GM12873 (cell line): Measurements from ENCODE around the gene WIPI1.

ENCODE experiments used
- CTCF ChIP-seq: IDR thresholded peaks from 2 replicates; pipeline ENCODE4 v1.5.1; 2012; ENCODE audit warnings: low read depth, mild to moderate bottlenecking, moderate library complexity, low read length, control low read depth; ENCODE audit not compliant: insufficient read depth; ENCODE audit errors: missing control alignments

Gene WIPI1

GRCh38 chr17:68428498-68429172 lies 28.7 kb downstream of the WIPI1 start:
- no peak for TF ChIP-seq CTCF

DNA sequence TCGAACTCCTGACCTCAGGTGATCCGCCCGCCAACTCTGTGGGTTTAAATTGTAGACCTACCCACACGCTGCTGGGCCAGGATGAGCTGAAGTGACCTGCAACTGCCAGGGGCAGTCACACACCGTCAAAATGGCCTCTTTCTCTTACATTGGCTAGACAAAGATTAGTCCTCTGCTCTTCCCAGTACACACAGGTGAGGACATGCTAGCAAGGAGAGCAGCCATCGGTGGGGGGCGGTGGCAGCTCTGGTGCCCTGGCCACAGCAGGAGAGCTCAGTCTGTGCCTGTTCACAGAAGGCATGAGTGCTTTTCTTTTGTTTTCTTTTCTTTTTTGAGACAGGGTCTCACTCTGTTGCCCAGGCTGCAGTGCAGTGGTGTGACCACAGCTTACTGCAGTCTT lies 29.7 kb downstream of the WIPI1 start:
- no peak for TF ChIP-seq CTCF

DNA sequence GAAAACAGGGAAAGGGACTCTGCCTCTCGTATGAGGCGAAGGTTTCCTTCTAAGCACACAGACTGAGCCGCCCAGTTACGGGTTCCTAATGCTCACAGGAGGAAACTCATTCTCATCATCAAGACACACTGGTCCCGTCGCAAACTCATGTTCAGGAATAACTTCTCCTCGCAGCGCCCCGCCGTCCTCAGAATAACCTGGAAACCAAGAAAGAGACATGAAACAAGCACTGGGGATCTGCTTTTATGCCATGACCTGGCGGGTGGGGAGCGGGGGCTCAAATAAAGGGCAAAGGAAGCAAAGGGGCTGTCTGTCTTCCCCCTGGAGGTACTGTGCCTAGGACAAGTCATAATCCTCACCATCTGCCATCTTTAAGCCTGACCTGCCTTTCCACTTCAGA lies 31.3 kb downstream of the WIPI1 start:
- TF ChIP-seq CTCF: no peak

DNA sequence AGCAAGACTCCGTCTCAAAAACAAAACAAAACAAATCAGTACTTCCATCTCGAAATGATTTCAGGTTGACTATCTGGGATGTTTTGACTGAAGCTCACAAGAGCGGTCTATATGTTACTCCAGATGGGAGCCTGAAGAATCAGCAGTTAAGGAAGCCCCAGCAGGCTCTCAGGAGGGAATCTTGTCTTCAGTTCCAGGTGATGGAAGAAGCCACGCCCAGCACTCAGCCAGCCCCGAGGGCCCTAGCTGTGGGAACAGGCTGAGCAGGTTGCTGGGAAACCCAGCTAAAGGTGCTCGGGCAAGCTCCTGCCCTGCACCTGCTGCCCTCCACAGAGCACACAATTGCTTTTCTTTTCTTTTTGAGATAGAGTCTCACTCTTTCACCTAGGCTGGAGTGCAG lies 32.4 kb downstream of the WIPI1 start:
- no peak for TF ChIP-seq CTCF

DNA sequence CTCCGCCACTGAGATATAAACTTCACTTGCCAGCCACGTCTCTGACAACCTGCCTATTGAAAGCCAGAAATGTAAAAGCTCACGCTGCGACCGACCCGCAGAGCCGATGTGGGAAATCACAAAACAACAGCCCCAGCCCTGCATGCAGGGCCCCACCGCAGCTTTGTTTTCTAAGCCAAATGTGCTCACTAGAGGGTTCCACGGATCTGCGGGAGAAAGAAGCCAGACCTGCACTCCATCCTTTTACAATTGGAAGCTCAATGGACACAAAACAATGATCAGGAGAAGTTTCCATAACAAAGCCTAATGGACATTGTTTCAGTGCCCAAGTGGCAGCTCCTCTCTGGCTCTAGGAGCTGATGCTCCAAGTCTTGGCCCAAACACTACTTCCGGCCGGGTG lies 33.1 kb downstream of the WIPI1 start:
- TF ChIP-seq CTCF: no peak

DNA sequence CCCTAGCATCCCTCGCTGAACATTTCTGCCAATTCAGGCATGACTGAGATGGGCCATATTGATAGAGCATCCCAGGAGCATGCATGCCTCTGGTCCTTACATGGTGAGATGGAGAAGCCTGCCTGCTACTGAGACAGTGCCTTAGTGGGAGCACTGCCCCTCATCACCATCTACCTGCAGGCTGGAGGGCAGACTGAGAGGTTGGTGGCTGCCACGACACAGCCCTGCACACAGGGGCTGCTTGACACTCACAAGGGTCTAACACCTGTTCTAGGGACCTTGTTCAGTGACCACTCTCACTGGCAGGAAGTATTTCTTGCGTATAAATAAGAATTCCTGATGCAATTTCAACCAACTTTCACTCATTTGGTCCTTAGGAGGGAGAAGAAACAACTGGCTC lies 34.0 kb downstream of the WIPI1 start:
- TF ChIP-seq CTCF: no peak

DNA sequence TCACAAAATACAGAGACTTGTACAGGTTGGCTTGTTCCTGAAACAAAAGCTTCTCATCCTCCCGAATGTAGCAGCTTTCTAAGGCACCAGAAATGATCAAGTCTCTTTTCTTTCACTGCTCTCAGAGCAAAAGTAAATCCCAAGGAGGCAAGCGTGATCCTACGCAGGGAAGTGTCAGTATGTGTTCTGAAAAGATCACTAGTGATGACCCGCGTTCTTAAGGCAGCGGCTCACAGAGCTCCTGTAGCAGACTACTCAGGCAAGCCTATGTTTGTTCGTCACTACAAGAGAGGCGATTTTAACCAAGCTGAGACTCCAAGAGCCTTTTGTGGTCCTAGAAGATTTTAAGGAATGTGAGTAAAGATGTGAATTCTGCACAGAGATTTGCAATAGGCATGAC lies 34.5 kb downstream of the WIPI1 start:
- TF ChIP-seq CTCF: no peak

GRCh38 chr17:68421486-68421885 lies 35.8 kb downstream of the WIPI1 start:
- TF ChIP-seq CTCF: no peak
